OCI-LY7 (cell line): ENCODE measurements around the gene TMEM165. TPM values are rescaled to one million over a fixed set of nuclear protein-coding genes. Genes with fewer than 3 reads are reported as not detected.

Experiments
- BruUV-seq: library from RNA; stranded (reverse); fragments of 400-500 nt; replicated peaks from 2 replicates; lab custom pipeline; 2021; lab: Mats Ljungman, UMichigan
- CTCF ChIA-PET: fragments of 300-600 bp; sonication (Branson Sonifier 250); formaldehyde crosslinking; loops from one replicate; lab custom pipeline; 2022; ENCODE audit warnings: antibody characterized with exemption; ENCODE audit not compliant: unreplicated experiment; lab: Charles Lee
- POLR2A ChIA-PET: fragments of 300-600 bp; sonication (Branson Sonifier 250); formaldehyde crosslinking; loops from one replicate; lab custom pipeline; 2022; ENCODE audit warnings: antibody characterized with exemption; lab: Charles Lee
- DNase-seq: peaks from one replicate; pipeline ENCODE4 v3.0.0-alpha.2; 2015; ENCODE audit warnings: low spot score
- H2AFZ ChIP-seq: fragments of 200-600 bp; sonication (generic), shearing (Covaris generic); 2 replicates; pipeline ENCODE4 v1.6.1; 2014; ENCODE audit warnings: mild to moderate bottlenecking, antibody characterized with exemption, low read length, moderate library complexity
- H3K27ac ChIP-seq: fragments of 200-600 bp; sonication (generic); 2 replicates; pipeline ENCODE4 v1.5.1; 2014; ENCODE audit warnings: mixed run types, low read depth, mild to moderate bottlenecking, moderate library complexity, low read length, inconsistent platforms; ENCODE audit not compliant: poor library complexity, severe bottlenecking
- H3K36me3 ChIP-seq: fragments of 200-600 bp; sonication (generic); 2 replicates; pipeline ENCODE4 v1.6.1; 2014; ENCODE audit warnings: mild to moderate bottlenecking, antibody characterized with exemption, low read length, moderate library complexity, mixed read lengths; ENCODE audit not compliant: insufficient read depth
- H3K4me1 ChIP-seq: fragments of 200-600 bp; sonication (generic); 2 replicates; pipeline ENCODE4 v1.5.1; 2014; ENCODE audit warnings: mild to moderate bottlenecking, low read length; ENCODE audit not compliant: insufficient read depth, poor library complexity, severe bottlenecking
- H3K4me2 ChIP-seq: fragments of 200-600 bp; sonication (generic); 2 replicates; pipeline ENCODE4 v1.6.1; 2014; ENCODE audit warnings: mild to moderate bottlenecking, low read length
- H3K4me3 ChIP-seq: fragments of 200-600 bp; sonication (generic); 2 replicates; pipeline ENCODE4 v1.5.1; 2014; ENCODE audit warnings: mild to moderate bottlenecking, low read depth, low read length; ENCODE audit not compliant: poor library complexity, severe bottlenecking
- H3K79me2 ChIP-seq: fragments of 200-600 bp; sonication (generic); 2 replicates; pipeline ENCODE4 v1.6.1; 2016; ENCODE audit warnings: low read depth, mild to moderate bottlenecking, low read length, moderate library complexity, mixed read lengths; ENCODE audit not compliant: insufficient read depth
- H3K9me2 ChIP-seq: fragments of 200-600 bp; sonication (generic); 2 replicates; pipeline ENCODE4 v1.6.1; 2016; ENCODE audit warnings: mild to moderate bottlenecking, low read length, mixed read lengths; ENCODE audit not compliant: insufficient read depth
- H3K9me3 ChIP-seq: fragments of 200-600 bp; sonication (generic); 2 replicates; pipeline ENCODE4 v1.6.1; 2014; ENCODE audit warnings: mild to moderate bottlenecking, mixed run types, low read length, mixed read lengths
- H4K20me1 ChIP-seq: fragments of 200-600 bp; sonication (generic); 2 replicates; pipeline ENCODE4 v1.6.1; 2014; ENCODE audit warnings: mild to moderate bottlenecking, antibody characterized with exemption, low read length, moderate library complexity, mixed read lengths; ENCODE audit not compliant: insufficient read depth
- EZH2phosphoT487 ChIP-seq: fragments of 200-600 bp; sonication (generic); IDR thresholded peaks from 2 replicates; pipeline ENCODE4 v1.6.1; 2018; ENCODE audit warnings: low read depth, borderline replicate concordance, mild to moderate bottlenecking, mixed run types, antibody characterized with exemption, low read length, moderate library complexity, mixed read lengths
- intact Hi-C: fragments of 100-400 bp; cut with micrococcal nuclease; formaldehyde crosslinking; loops from one replicate; pipeline ENCODE4 v1.10.0; 2022; ENCODE audit not compliant: unreplicated experiment
- total RNA-seq, 2 experiments: library from RNA; depleted of rRNA in 1 of 2; stranded (reverse); fragments of >200 nt in 1 of 2; shearing (Covaris generic) in 1 of 2; gene quantifications; 2 replicates each; pipeline ENCODE4 v1.2.3, GENCODE V29; 2014 to 2022
- TF ChIP-seq, protein P1 (sequence below): fragments of 200-600 bp; sonication (generic); conservative IDR thresholded peaks from 2 replicates; pipeline ENCODE4 v1.5.1; 2014; ENCODE audit warnings: mild to moderate bottlenecking, antibody characterized with exemption, low read length, moderate library complexity, mixed read lengths

TMEM165 gene
- total RNA-seq, 2 experiments from 2014 or later = 70.8 to 86.1 TPM

GRCh38 chr4:55346851-55347255 lies 48.9 kb upstream of the TMEM165 start:
- no peak for DNase-seq
- Histone ChIP-seq H3K4me1 (peaks cover 15% of the 10 kb centered on the region), H3K9me2 (no peaks in the 10 kb centered on the region), H3K4me2 (peak overlapping the region; percentile 78), H3K36me3 (no peaks in the 10 kb centered on the region; the same call in 1 of the 2 replicates), H3K4me3 (peak overlapping the region; percentile 78), H3K27ac (peak overlapping the region; percentile 60), H2AFZ (peak overlapping the region; percentile 83), H4K20me1 (no peaks in the 10 kb centered on the region), H3K79me2 (peaks cover 3% of the 10 kb centered on the region; the same call in 1 of the 2 replicates), H3K9me3 (no peaks in the 10 kb centered on the region)
- POLR2A ChIA-PET = interaction anchor here (1.0 to 2.1 kb wide), 3 partner anchors 46 to 51 kb away, joined by 3 to 10 read pairs (median 5); partner anchors contain the start of gene TMEM165
- no peak for TF ChIP-seq EZH2phosphoT487
- TF ChIP-seq, protein P1, sequence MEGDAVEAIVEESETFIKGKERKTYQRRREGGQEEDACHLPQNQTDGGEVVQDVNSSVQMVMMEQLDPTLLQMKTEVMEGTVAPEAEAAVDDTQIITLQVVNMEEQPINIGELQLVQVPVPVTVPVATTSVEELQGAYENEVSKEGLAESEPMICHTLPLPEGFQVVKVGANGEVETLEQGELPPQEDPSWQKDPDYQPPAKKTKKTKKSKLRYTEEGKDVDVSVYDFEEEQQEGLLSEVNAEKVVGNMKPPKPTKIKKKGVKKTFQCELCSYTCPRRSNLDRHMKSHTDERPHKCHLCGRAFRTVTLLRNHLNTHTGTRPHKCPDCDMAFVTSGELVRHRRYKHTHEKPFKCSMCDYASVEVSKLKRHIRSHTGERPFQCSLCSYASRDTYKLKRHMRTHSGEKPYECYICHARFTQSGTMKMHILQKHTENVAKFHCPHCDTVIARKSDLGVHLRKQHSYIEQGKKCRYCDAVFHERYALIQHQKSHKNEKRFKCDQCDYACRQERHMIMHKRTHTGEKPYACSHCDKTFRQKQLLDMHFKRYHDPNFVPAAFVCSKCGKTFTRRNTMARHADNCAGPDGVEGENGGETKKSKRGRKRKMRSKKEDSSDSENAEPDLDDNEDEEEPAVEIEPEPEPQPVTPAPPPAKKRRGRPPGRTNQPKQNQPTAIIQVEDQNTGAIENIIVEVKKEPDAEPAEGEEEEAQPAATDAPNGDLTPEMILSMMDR = no peak
- no TSS peak for BruUV-seq
- intact Hi-C loops = loop anchor here (1.0 to 10.0 kb wide), 6 partner anchors 48 to 520 kb away; partner anchors contain the start of genes CLOCK, EXOC1 and TMEM165
- CTCF ChIA-PET = interaction anchor here (0.6 to 1.0 kb wide), 2 partner anchors 200 to 1528 kb away, joined by 3 read pairs; partner anchors contain the start of gene CLOCK

DNA sequence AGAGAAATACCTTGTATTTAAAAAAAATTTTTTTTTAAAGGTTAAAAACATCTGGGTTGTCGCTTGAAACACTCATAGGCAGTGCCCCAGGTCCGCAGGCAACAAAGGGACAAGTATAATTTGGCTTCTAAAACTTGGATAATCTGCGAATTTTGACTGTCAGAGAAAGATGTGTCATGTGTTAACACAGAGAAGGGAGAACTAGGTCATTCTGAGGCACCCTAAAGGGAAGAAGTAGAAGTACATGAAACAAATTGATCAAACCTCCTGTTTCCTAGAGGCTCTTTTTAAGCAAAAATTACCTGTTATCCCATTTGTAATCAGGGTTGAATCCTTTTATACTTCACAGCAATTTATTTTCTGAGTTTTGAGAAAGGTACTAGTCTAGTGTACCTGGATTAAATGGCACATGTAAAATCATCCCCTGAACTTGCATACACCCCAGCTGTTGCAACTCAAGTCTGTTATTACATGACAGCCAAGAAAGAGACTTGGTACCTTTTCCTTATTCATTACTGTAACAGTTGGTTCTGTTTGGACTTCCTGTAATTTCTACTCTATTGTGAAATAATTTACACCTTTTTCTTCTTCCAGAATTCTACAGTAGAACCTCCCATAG lies 48.0 kb upstream of the TMEM165 start:
- H3K4me2 ChIP-seq = peak overlapping the region; percentile 78
- no peaks in the 10 kb centered on the region for H3K9me2 ChIP-seq
- H3K4me3 ChIP-seq = no peak overlapping the region
- H3K9me3 ChIP-seq = peaks cover 3% of the 10 kb centered on the region; the same call in 1 of the 2 replicates
- ChIA-PET POLR2A (interaction anchor here (1.0 to 1.3 kb wide), 2 partner anchors 47 to 51 kb away, joined by 3 to 5 read pairs; partner anchors contain the start of gene TMEM165), CTCF (interaction anchor here (1.0 kb wide), 1 partner anchor 199 kb away, joined by 3 read pairs; the partner anchor contains the start of gene CLOCK)
- peak; percentile 25 for DNase-seq
- H3K36me3 ChIP-seq = peaks cover 2% of the 10 kb centered on the region; the same call in 1 of the 2 replicates
- no peak overlapping the region for H3K27ac ChIP-seq
- BruUV-seq = TSS peak; percentile 58
- H3K4me1 ChIP-seq = peaks cover 15% of the 10 kb centered on the region
- no peaks in the 10 kb centered on the region for H4K20me1 ChIP-seq
- no peak overlapping the region for H2AFZ ChIP-seq
- TF ChIP-seq EZH2phosphoT487 = no peak
- TF ChIP-seq, protein P1 = no peak
- H3K79me2 ChIP-seq = peaks cover 3% of the 10 kb centered on the region; the same call in 1 of the 2 replicates
- intact Hi-C loops = loop anchor here (2.0 to 10.0 kb wide), 4 partner anchors 199 to 520 kb away; partner anchors contain the start of genes CLOCK and EXOC1
